T-cell (primary cell): ENCODE data around the gene DEFB115. TPM values are rescaled to one million over a fixed set of nuclear protein-coding genes. Genes with fewer than 3 reads are reported as not detected.
"Not testable (repeated sequence)": the region's sequence is repeated elsewhere in the genome, so short reads cannot be mapped to it uniquely, and the experiment has no call there.

Experiments used
- ATAC-seq, 4 experiments: fragments of 200-7000 bp in 3 of 4; fragments of 150-1000 bp in 1 of 4; cut with Tn5 transposase; replicated peaks in 1 of 4; 1 replicate in 3 of 4; 2 replicates in 1 of 4; pipeline ENCODE4 v1.10.0; 2021; ENCODE audit warnings: moderate library complexity in 3 of 4, mild to moderate bottlenecking in 2 of 4, moderate number of reproducible peaks in 1 of 4
- CTCF ChIA-PET, 2 donors: fragments of 300-600 bp; sonication (Branson Sonifier 250); formaldehyde crosslinking; loops; one replicate each; lab custom pipeline; 2022; ENCODE audit warnings: antibody characterized with exemption in 2 of 2; lab: Charles Lee
- POLR2A ChIA-PET, 2 donors: fragments of 300-600 bp; sonication (Branson Sonifier 250); formaldehyde crosslinking; loops; one replicate each; lab custom pipeline; 2022; ENCODE audit warnings: antibody characterized with exemption in 2 of 2; lab: Charles Lee
- DNase-seq, 35 experiments: peaks; one replicate each; pipeline versions ENCODE4 v3.0.0 to v3.0.0-alpha.2; 2013 to 2023
- H3K27ac ChIP-seq: one replicate; pipeline ENCODE4 v1.5.1; 2013; ENCODE audit warnings: low read length
- H3K27me3 ChIP-seq, 2 experiments: replicated peaks in 1 of 2; 1 replicate in 1 of 2; 2 replicates in 1 of 2; pipeline versions ENCODE4 v1.6.1 to v1.7.0; 2013; ENCODE audit warnings: low read length in 1 of 2, mixed read lengths in 1 of 2; ENCODE audit not compliant: control insufficient read depth in 2 of 2, insufficient read depth in 2 of 2; ENCODE audit errors: extremely low read depth in 1 of 2
- H3K36me3 ChIP-seq, 2 donors: 1 replicate in 1 of 2; 2 replicates in 1 of 2; pipeline versions ENCODE4 v1.6.1 to v1.7.0; 2013; ENCODE audit warnings: low read length in 1 of 2; ENCODE audit not compliant: control insufficient read depth in 2 of 2, insufficient read depth in 1 of 2; ENCODE audit errors: extremely low read depth in 1 of 2
- H3K4me1 ChIP-seq, 2 experiments: 1 replicate in 1 of 2; 2 replicates in 1 of 2; pipeline versions ENCODE4 v1.6.1 to v1.7.0; 2013; ENCODE audit warnings: low read length in 2 of 2, mixed read lengths in 1 of 2; ENCODE audit not compliant: insufficient read depth in 2 of 2, control insufficient read depth in 1 of 2; ENCODE audit errors: extremely low read depth in 1 of 2
- H3K4me3 ChIP-seq, 2 donors: 1 replicate in 1 of 2; 2 replicates in 1 of 2; pipeline versions ENCODE4 v1.5.1 to v1.7.0; 2013; ENCODE audit warnings: mild to moderate bottlenecking in 2 of 2, low read length in 1 of 2, moderate library complexity in 1 of 2; ENCODE audit not compliant: control insufficient read depth in 1 of 2; ENCODE audit errors: extremely low read depth in 1 of 2
- H3K9me3 ChIP-seq: 2 replicates; pipeline ENCODE4 v1.7.0; 2013
- H3K27ac Mint-ChIP-seq, 2 donors: one replicate each; pipeline ENCODE4 v1.8.0; 2020 to 2021; ENCODE audit warnings: mild to moderate bottlenecking in 2 of 2, mixed read lengths in 2 of 2
- H3K27me3 Mint-ChIP-seq, 2 donors: one replicate each; pipeline ENCODE4 v1.8.0; 2021 to 2022; ENCODE audit warnings: mixed read lengths in 2 of 2
- H3K36me3 Mint-ChIP-seq: one replicate; pipeline ENCODE4 v1.8.0; 2021; ENCODE audit warnings: mixed read lengths
- H3K4me1 Mint-ChIP-seq, 3 donors: one replicate each; pipeline ENCODE4 v1.8.0; 2020 to 2022; ENCODE audit warnings: mixed read lengths in 3 of 3, mild to moderate bottlenecking in 1 of 3
- H3K4me3 Mint-ChIP-seq, 3 donors: one replicate each; pipeline ENCODE4 v1.8.0; 2020 to 2022; ENCODE audit warnings: mild to moderate bottlenecking in 3 of 3, mixed read lengths in 3 of 3, moderate library complexity in 3 of 3
- H3K9me3 Mint-ChIP-seq, 3 donors: one replicate each; pipeline ENCODE4 v1.8.0; 2020 to 2022; ENCODE audit warnings: mixed read lengths in 3 of 3
- WGBS: methylation state at CpG from one replicate; pipeline ENCODE4 v1.1.5; 2013; ENCODE audit warnings: missing lambda C conversion rate; ENCODE audit not compliant: insufficient coverage; 5-methylcytosine and 5-hydroxymethylcytosine counted together
- total RNA-seq, 35 experiments: library from RNA in 6 of 35; stranded (reverse) in 6 of 35; fragments of 120-200 nt in 1 of 35; gene quantifications; one replicate each; pipeline versions ENCODE4 v1.2.1 to v1.2.4 and lab custom pipeline; 2013 to 2026

Gene DEFB115
- total RNA-seq, 5 donors from 2014 or later (not counting 1 experiment from before 2014, with no cell fraction given), result not detected

- no peak overlapping the region for H3K27ac Mint-ChIP-seq
- H3K27me3 Mint-ChIP-seq, result no peaks in the 10 kb centered on the region
- whole genome bisulfite sequencing, result 75% methylated on average over 14 of the region's 20 CpGs
- ChIA-PET CTCF (no interaction called here), POLR2A (no interaction called here)
- peaks cover 23 to 50% (median 24%) of the 10 kb centered on the region in 3 donors for H3K9me3 Mint-ChIP-seq
- H3K9me3 ChIP-seq, result peaks cover 6% of the 10 kb centered on the region
- peaks cover 0 to 5% of the 10 kb centered on the region in 2 experiments for H3K27me3 ChIP-seq
- no peaks in the 10 kb centered on the region for H3K36me3 Mint-ChIP-seq
- no peaks in the 10 kb centered on the region for H3K4me1 ChIP-seq
- H3K4me1 Mint-ChIP-seq, result no peaks in the 10 kb centered on the region
- H3K4me3 ChIP-seq, result no peak overlapping the region
- no peak overlapping the region for H3K27ac ChIP-seq
- H3K36me3 ChIP-seq, result no peaks in the 10 kb centered on the region
- DNase-seq (no peak), ATAC-seq (no peak)
- H3K4me3 Mint-ChIP-seq, result no peak overlapping the region
These were observed 17.0 kb downstream of the DEFB115 start for GRCh38 chr20:31274441-31274840.

- CTCF ChIA-PET, result no interaction called here
- Histone ChIP-seq H3K9me3 (no peaks in the 10 kb centered on the region), H3K36me3 (no peaks in the 10 kb centered on the region), H3K4me1 (no peaks in the 10 kb centered on the region), H3K27me3 (peaks cover 0 to 5% of the 10 kb centered on the region in 2 experiments), H3K4me3 (no peak overlapping the region), H3K27ac (no peak overlapping the region)
- no peak overlapping the region for H3K27ac Mint-ChIP-seq
- POLR2A ChIA-PET, result no interaction called here
- peaks cover 9 to 28% (median 18%) of the 10 kb centered on the region in 3 donors for H3K9me3 Mint-ChIP-seq
- DNase-seq (no peak), ATAC-seq (no peak)
- WGBS, result 75% methylated on average over 1 of the region's 1 CpG
- H3K4me1 Mint-ChIP-seq, result no peaks in the 10 kb centered on the region
- H3K27me3 Mint-ChIP-seq, result no peaks in the 10 kb centered on the region
- no peaks in the 10 kb centered on the region for H3K36me3 Mint-ChIP-seq
- no peak overlapping the region for H3K4me3 Mint-ChIP-seq
These were observed 20.7 kb downstream of the DEFB115 start for GRCh38 chr20:31278178-31278577.

DNA sequence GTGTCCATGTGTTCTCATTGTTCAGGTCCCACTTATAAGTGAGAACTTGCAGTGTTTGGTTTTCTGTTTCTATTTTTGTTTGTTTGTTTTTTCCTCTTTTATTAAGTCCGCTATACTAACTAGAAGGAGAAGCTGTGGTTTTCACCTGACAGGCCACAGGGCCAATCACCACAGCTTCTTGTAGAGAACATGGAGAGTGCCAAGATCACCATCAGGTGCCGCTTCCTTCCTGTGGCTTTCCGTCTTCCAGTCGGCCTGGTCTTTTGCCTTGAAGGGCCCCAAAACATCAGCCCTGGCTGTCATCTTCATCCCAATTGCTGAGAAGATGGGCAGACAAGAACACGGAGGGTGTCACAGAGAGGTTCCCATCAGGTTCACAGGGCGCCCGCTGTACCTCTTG is 27.5 kb downstream of the DEFB115 start:
- POLR2A ChIA-PET, H3K4me1 Mint-ChIP-seq, H3K4me1 ChIP-seq, DNase-seq, CTCF ChIA-PET, H3K27me3 ChIP-seq, H3K4me3 ChIP-seq, ATAC-seq, H3K36me3 Mint-ChIP-seq, H3K36me3 ChIP-seq, H3K27ac ChIP-seq, H3K4me3 Mint-ChIP-seq, H3K27ac Mint-ChIP-seq, H3K9me3 ChIP-seq, H3K27me3 Mint-ChIP-seq: not testable (repeated sequence)
- peaks cover 19 to 22% (median 21%) of the 10 kb centered on the region in 3 donors for H3K9me3 Mint-ChIP-seq
- WGBS, result 65% methylated on average over 5 of the region's 7 CpGs

DNA sequence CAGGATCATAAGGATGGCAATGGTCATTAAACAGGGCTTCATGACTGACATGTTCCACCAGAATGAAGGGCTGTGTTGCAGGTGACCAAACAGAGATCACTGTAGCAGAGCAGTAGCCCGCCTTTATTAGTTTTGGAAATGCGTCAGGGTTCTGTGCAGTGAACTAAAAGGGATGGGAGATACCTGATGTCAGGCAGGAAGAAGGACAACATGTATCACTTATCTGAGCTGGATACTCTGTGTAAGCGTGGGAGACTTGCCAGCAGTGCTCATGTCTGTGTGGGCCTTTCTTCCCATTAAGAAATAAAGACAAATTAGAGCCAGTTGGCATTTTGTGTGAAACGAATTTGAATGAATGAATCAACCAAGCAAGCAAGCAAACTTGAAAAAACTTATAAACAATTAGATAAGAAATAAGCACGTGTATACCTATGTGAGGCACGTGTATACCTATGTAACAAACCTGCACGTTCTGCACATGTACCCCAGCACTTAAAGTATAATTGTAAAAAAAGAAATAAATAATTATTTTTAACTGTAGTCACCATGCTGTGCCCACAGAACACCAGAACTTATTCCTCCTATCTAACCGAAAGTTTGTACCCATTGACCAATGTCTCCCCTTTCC is 51.2 kb downstream of the DEFB115 start, which contains the start of gene DEFB116:
Gene DEFB116, minus strand, starts transcription at position 51 of the 628 bp plus-strand sequence. Its CDS starts 0 bp downstream, at position 51.
- no peak within 1 kb of the TSS for H3K4me3 ChIP-seq
- peaks cover 0 to 14% (median 12%) of the 10 kb centered on the region in 3 donors for H3K9me3 Mint-ChIP-seq
- no peak for ATAC-seq
- WGBS, result 40% methylated on average over 1 of the region's 8 CpGs
- H3K36me3 ChIP-seq, result no peaks in the 10 kb centered on the region
- no peak within 1 kb of the TSS for H3K27ac ChIP-seq
- ChIA-PET POLR2A (no interaction called here), CTCF (no interaction called here)
- H3K4me1 Mint-ChIP-seq, result no peaks in the 10 kb centered on the region
- DNase-seq, result no peak
- no peak within 1 kb of the TSS for H3K27ac Mint-ChIP-seq
- H3K4me3 Mint-ChIP-seq, result no peak within 1 kb of the TSS
- H3K36me3 Mint-ChIP-seq, result no peaks in the 10 kb centered on the region
- H3K9me3 ChIP-seq, result no peaks in the 10 kb centered on the region
- no peaks in the 10 kb centered on the region for H3K4me1 ChIP-seq
- no peaks in the 10 kb centered on the region for H3K27me3 Mint-ChIP-seq
- H3K27me3 ChIP-seq, result no peaks in the 10 kb centered on the region

Other genes starting within 250 kb of the DEFB115 start
- gene DEFB116, start 50.9 kb downstream of the DEFB115 start, total RNA-seq, result not detected
- not detected for gene DEFB118, start 110.9 kb downstream of the DEFB115 start, total RNA-seq
- not detected for gene DEFB119, start 132.9 kb downstream of the DEFB115 start, total RNA-seq
- gene DEFB121, start 148.6 kb downstream of the DEFB115 start, total RNA-seq, result not detected
- gene DEFB123, start 183.0 kb downstream of the DEFB115 start, total RNA-seq, result not detected
- gene DEFB124, start 217.5 kb downstream of the DEFB115 start, total RNA-seq, result not detected
- not detected for gene REM1, start 217.6 kb downstream of the DEFB115 start, total RNA-seq